Natural killer cell (primary cell): Measurements from ENCODE around the gene ZDHHC13. TPM values are rescaled to one million over a fixed set of nuclear protein-coding genes. Genes with fewer than 3 reads are reported as not detected.

Source experiments
- ATAC-seq, 3 donors: fragments of 150-1000 bp in 2 of 3; fragments of 200-7000 bp in 1 of 3; cut with Tn5 transposase; 1 replicate in 1 of 3; 2 replicates in 2 of 3; pipeline ENCODE4 v1.10.0; 2021; ENCODE audit warnings: mild to moderate bottlenecking in 2 of 3, moderate library complexity in 2 of 3
- DNase-seq, 2 donors: peaks; one replicate each; pipeline versions ENCODE4 v3.0.0 to v3.0.0-alpha.2; 2013 to 2021; ENCODE audit warnings: mixed read lengths in 1 of 2
- H3K27ac ChIP-seq: one replicate; pipeline ENCODE4 v1.5.1; 2013; ENCODE audit warnings: mild to moderate bottlenecking, low read length
- H3K27me3 ChIP-seq: one replicate; pipeline ENCODE4 v1.6.1; 2013; ENCODE audit warnings: low read length; ENCODE audit not compliant: control insufficient read depth, insufficient read depth
- H3K36me3 ChIP-seq: one replicate; pipeline ENCODE4 v1.6.1; 2013; ENCODE audit warnings: low read length; ENCODE audit not compliant: control insufficient read depth, insufficient read depth
- H3K4me1 ChIP-seq: one replicate; pipeline ENCODE4 v1.6.1; 2013; ENCODE audit warnings: low read length; ENCODE audit not compliant: control insufficient read depth, insufficient read depth
- H3K4me3 ChIP-seq: one replicate; pipeline ENCODE4 v1.5.1; 2013; ENCODE audit warnings: low read length
- H3K9me3 ChIP-seq: one replicate; pipeline ENCODE4 v1.6.1; 2013; ENCODE audit warnings: low read length; ENCODE audit not compliant: control insufficient read depth, insufficient read depth
- H3K27ac Mint-ChIP-seq, 2 donors: one replicate each; pipeline ENCODE4 v1.8.0; 2022; ENCODE audit warnings: mild to moderate bottlenecking in 2 of 2, mixed read lengths in 2 of 2, moderate library complexity in 1 of 2
- H3K27me3 Mint-ChIP-seq, 2 donors: one replicate each; pipeline ENCODE4 v1.8.0; 2022; ENCODE audit warnings: low read depth in 2 of 2, mixed read lengths in 2 of 2
- H3K36me3 Mint-ChIP-seq: one replicate; pipeline ENCODE4 v1.8.0; 2022; ENCODE audit warnings: mixed read lengths
- H3K4me1 Mint-ChIP-seq, 2 donors: one replicate each; pipeline ENCODE4 v1.8.0; 2022; ENCODE audit warnings: mixed read lengths in 2 of 2
- H3K4me3 Mint-ChIP-seq: one replicate; pipeline ENCODE4 v1.8.0; 2022; ENCODE audit warnings: mild to moderate bottlenecking, moderate library complexity, mixed read lengths
- H3K9me3 Mint-ChIP-seq, 2 donors: one replicate each; pipeline ENCODE4 v1.8.0; 2022; ENCODE audit warnings: mixed read lengths in 2 of 2
- WGBS: methylation state at CpG from one replicate; pipeline ENCODE4 v1.1.7; 2013; ENCODE audit warnings: missing lambda C conversion rate; ENCODE audit not compliant: insufficient coverage; 5-methylcytosine and 5-hydroxymethylcytosine counted together
- intact Hi-C: fragments of 100-400 bp; cut with micrococcal nuclease; formaldehyde crosslinking; loops from one replicate; pipeline ENCODE4 v1.14.2; 2022
- total RNA-seq, 4 donors: library from RNA; stranded (reverse); fragments of 120-200 nt in 1 of 4; gene quantifications; one replicate each; pipeline versions ENCODE4 v1.2.3 to v1.2.4, GENCODE V29; 2013 to 2022
- TF ChIP-seq, protein P1 (sequence below): fragments of 200-600 bp; IDR thresholded peaks from one replicate; pipeline ENCODE4 v1.8.0; 2022; ENCODE audit warnings: antibody characterized with exemption

ZDHHC13 gene
- total RNA-seq, 3 donors from 2014 or later (not counting 1 experiment from before 2014, with no cell fraction given), result 13.3 to 17.4 (median 13.5) TPM

DNA sequence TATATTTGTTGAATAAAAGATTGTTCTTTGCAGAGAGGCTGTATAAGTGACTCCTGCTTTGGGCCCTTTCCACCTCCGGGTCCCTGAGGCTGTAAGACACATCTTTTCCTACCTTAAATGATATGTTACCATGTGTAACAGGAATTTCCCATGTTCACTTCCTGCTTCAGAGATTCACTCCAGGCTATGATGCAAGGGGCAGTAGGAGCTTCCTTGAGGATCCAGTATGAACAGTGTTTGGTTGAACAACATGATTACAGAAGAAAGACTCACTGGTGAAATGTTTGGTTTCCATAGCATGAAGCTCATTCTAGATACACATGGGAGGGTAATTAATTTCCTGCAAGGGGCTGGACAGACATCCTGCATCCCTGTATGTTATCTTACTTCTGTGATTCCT is 25.6 kb upstream of the ZDHHC13 start:
- H3K4me3 Mint-ChIP-seq, result no peak overlapping the region
- H3K9me3 Mint-ChIP-seq, result no peaks in the 10 kb centered on the region
- Histone ChIP-seq H3K4me3 (no peak overlapping the region), H3K27me3 (no peaks in the 10 kb centered on the region), H3K27ac (no peak overlapping the region), H3K9me3 (no peaks in the 10 kb centered on the region), H3K4me1 (no peaks in the 10 kb centered on the region), H3K36me3 (no peaks in the 10 kb centered on the region)
- no peaks in the 10 kb centered on the region for H3K4me1 Mint-ChIP-seq
- ATAC-seq (no peak), DNase-seq (no peak)
- 83% methylated on average over 1 of the region's 1 CpG for WGBS
- peaks cover 31 to 45% of the 10 kb centered on the region in 2 donors for H3K27me3 Mint-ChIP-seq
- H3K36me3 Mint-ChIP-seq, result no peaks in the 10 kb centered on the region
- intact Hi-C loops, result no loop called here
- H3K27ac Mint-ChIP-seq, result no peak overlapping the region
- TF ChIP-seq, protein P1, sequence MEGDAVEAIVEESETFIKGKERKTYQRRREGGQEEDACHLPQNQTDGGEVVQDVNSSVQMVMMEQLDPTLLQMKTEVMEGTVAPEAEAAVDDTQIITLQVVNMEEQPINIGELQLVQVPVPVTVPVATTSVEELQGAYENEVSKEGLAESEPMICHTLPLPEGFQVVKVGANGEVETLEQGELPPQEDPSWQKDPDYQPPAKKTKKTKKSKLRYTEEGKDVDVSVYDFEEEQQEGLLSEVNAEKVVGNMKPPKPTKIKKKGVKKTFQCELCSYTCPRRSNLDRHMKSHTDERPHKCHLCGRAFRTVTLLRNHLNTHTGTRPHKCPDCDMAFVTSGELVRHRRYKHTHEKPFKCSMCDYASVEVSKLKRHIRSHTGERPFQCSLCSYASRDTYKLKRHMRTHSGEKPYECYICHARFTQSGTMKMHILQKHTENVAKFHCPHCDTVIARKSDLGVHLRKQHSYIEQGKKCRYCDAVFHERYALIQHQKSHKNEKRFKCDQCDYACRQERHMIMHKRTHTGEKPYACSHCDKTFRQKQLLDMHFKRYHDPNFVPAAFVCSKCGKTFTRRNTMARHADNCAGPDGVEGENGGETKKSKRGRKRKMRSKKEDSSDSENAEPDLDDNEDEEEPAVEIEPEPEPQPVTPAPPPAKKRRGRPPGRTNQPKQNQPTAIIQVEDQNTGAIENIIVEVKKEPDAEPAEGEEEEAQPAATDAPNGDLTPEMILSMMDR, result no peak

DNA sequence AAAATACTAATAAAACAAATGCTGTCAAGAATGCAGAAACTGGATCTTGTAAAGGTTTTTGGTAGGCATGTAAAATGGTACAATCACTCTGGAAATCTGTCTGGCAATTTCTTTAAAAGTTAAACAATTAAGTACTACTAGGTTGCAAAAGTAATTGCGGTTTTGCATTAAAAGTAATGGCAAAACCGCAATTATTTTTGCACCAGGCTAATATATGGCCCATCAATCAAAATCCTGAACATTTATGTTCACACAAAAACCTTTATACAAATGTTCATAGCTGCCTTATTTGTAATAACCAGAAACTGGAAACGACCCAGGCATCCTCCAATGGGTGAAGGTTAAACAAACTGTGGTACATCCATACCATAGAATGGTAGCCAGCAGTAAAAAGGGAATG is 24.6 kb upstream of the ZDHHC13 start:
- Histone ChIP-seq H3K9me3 (no peaks in the 10 kb centered on the region), H3K27me3 (no peaks in the 10 kb centered on the region), H3K4me1 (no peaks in the 10 kb centered on the region), H3K27ac (no peak overlapping the region), H3K4me3 (no peak overlapping the region), H3K36me3 (no peaks in the 10 kb centered on the region)
- no peak for DNase-seq
- Mint-ChIP-seq H3K9me3 (no peaks in the 10 kb centered on the region), H3K4me3 (no peak overlapping the region), H3K4me1 (no peaks in the 10 kb centered on the region), H3K27ac (no peak overlapping the region), H3K36me3 (no peaks in the 10 kb centered on the region), H3K27me3 (peaks cover 29 to 44% of the 10 kb centered on the region in 2 donors)
- WGBS, result 86% methylated on average over 3 of the region's 3 CpGs
- intact Hi-C loops, result no loop called here
- TF ChIP-seq, protein P1, result no peak
- ATAC-seq, result no peak

DNA sequence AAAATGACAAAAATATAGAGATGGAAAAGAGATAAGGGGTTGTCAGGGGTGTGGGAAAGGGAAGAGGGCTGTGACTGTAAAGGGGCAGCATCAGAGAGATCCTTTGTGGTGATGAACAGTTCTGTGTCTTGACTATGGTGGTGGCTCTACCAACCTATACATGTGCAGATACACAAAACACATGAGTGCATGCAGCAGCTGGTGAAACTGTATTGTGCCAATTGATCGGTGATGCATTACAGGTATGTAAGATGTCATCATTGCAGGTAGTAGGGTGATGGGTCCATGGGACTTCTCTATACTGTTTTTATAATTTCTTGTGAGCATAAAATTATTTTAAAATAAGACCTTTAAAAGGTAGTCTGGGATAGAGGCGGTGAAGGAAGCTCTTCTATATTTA is 24.1 kb upstream of the ZDHHC13 start:
- intact Hi-C loops, result no loop called here
- TF ChIP-seq, protein P1, result no peak
- Histone ChIP-seq H3K27ac (no peak overlapping the region), H3K9me3 (no peaks in the 10 kb centered on the region), H3K4me1 (no peaks in the 10 kb centered on the region), H3K27me3 (no peaks in the 10 kb centered on the region), H3K4me3 (no peak overlapping the region), H3K36me3 (no peaks in the 10 kb centered on the region)
- no peak for DNase-seq
- WGBS, result 100% methylated on average over 1 of the region's 2 CpGs
- H3K4me1 Mint-ChIP-seq, result no peaks in the 10 kb centered on the region
- H3K27me3 Mint-ChIP-seq, result peaks cover 33 to 49% of the 10 kb centered on the region in 2 donors
- H3K27ac Mint-ChIP-seq, result no peak overlapping the region
- no peaks in the 10 kb centered on the region for H3K9me3 Mint-ChIP-seq
- H3K4me3 Mint-ChIP-seq, result no peak overlapping the region
- no peak for ATAC-seq
- H3K36me3 Mint-ChIP-seq, result no peaks in the 10 kb centered on the region

DNA sequence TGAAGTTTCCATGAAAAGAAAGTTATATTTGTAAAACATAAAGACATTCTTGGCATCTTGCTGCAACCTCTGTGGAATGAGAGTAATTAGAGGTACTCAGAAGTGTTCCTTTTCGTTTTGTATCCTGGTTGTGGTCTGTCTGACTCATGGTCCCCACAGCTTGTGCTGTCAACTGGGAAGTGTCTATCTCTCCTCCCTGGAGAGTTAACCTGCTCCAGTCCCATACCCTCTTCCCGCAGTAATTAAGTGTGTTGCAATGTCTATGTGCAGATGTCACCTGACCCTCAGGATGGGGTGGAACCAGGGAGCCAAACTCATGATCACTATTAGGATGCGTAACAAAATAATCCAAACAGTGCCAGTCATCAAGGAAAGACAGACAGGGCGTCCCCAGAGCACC is 23.0 kb upstream of the ZDHHC13 start:
- Mint-ChIP-seq H3K4me3 (no peak overlapping the region), H3K4me1 (no peaks in the 10 kb centered on the region), H3K27ac (no peak overlapping the region), H3K27me3 (peaks cover 38 to 57% of the 10 kb centered on the region in 2 donors), H3K36me3 (no peaks in the 10 kb centered on the region), H3K9me3 (no peaks in the 10 kb centered on the region)
- Histone ChIP-seq H3K36me3 (no peaks in the 10 kb centered on the region), H3K4me1 (no peaks in the 10 kb centered on the region), H3K9me3 (no peaks in the 10 kb centered on the region), H3K27ac (no peak overlapping the region), H3K27me3 (no peaks in the 10 kb centered on the region), H3K4me3 (no peak overlapping the region)
- intact Hi-C loops, result no loop called here
- WGBS, result 57% methylated on average over 3 of the region's 4 CpGs
- ATAC-seq (no peak), DNase-seq (no peak)
- TF ChIP-seq, protein P1, result no peak
